WTC11 (cell line): ENCODE data around the gene PPP6R1.

Experiments
- ZNF121 ChIP-seq: sonication (generic); formaldehyde crosslinking; IDR thresholded peaks from 2 replicates; pipeline ENCODE4 v1.8.0; 2023; ENCODE audit warnings: missing genetic modification reagents
- TF ChIP-seq, protein P1 (sequence below): sonication (generic); formaldehyde crosslinking; IDR thresholded peaks from 2 replicates; pipeline ENCODE4 v1.8.0; 2023; ENCODE audit warnings: mild to moderate bottlenecking, missing genetic modification reagents
- TF ChIP-seq, protein P2 (sequence below): fragments of 200-600 bp; IDR thresholded peaks from 2 replicates; pipeline ENCODE4 v1.8.0; 2022; ENCODE audit warnings: antibody characterized with exemption

DNA sequence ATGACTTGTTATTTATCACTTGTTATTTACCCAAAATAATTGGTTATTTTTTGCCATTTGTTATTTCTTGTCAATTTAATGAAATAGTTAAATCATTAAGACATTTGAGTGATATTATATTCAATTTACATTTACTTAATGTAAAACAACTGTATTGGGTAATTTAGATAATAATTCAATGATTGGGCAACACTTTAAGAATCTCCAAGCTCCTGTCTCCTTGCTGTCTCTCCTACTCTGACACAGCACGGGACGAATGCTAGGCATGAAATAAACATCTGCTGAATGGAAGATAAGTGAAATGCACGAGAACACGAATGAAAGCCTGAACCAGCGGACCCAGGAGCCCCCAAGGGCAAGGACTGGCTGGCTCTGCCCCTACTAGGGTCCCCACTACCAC is 5.7 kb upstream of the PPP6R1 start:
- no peak for TF ChIP-seq ZNF121 (CRISPR knock-in tag)
- TF ChIP-seq, protein P1, sequence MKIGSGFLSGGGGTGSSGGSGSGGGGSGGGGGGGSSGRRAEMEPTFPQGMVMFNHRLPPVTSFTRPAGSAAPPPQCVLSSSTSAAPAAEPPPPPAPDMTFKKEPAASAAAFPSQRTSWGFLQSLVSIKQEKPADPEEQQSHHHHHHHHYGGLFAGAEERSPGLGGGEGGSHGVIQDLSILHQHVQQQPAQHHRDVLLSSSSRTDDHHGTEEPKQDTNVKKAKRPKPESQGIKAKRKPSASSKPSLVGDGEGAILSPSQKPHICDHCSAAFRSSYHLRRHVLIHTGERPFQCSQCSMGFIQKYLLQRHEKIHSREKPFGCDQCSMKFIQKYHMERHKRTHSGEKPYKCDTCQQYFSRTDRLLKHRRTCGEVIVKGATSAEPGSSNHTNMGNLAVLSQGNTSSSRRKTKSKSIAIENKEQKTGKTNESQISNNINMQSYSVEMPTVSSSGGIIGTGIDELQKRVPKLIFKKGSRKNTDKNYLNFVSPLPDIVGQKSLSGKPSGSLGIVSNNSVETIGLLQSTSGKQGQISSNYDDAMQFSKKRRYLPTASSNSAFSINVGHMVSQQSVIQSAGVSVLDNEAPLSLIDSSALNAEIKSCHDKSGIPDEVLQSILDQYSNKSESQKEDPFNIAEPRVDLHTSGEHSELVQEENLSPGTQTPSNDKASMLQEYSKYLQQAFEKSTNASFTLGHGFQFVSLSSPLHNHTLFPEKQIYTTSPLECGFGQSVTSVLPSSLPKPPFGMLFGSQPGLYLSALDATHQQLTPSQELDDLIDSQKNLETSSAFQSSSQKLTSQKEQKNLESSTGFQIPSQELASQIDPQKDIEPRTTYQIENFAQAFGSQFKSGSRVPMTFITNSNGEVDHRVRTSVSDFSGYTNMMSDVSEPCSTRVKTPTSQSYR (CRISPR knock-in tag), result no peak
- TF ChIP-seq, protein P2, sequence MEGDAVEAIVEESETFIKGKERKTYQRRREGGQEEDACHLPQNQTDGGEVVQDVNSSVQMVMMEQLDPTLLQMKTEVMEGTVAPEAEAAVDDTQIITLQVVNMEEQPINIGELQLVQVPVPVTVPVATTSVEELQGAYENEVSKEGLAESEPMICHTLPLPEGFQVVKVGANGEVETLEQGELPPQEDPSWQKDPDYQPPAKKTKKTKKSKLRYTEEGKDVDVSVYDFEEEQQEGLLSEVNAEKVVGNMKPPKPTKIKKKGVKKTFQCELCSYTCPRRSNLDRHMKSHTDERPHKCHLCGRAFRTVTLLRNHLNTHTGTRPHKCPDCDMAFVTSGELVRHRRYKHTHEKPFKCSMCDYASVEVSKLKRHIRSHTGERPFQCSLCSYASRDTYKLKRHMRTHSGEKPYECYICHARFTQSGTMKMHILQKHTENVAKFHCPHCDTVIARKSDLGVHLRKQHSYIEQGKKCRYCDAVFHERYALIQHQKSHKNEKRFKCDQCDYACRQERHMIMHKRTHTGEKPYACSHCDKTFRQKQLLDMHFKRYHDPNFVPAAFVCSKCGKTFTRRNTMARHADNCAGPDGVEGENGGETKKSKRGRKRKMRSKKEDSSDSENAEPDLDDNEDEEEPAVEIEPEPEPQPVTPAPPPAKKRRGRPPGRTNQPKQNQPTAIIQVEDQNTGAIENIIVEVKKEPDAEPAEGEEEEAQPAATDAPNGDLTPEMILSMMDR, result no peak
